Stimulated activated CD8-positive, alpha-beta memory T cell treated with anti-CD3 and anti-CD28 coated beads, Interleukin-4, amount 100 ng/mL, for 24 hours (primary cell): Measurements from ENCODE around the gene FAM237A.

Source experiments
- DNase-seq: peaks from one replicate; pipeline ENCODE4 v3.0.0-alpha.2; 2020; ENCODE audit warnings: low read depth

FAM237A gene

DNA sequence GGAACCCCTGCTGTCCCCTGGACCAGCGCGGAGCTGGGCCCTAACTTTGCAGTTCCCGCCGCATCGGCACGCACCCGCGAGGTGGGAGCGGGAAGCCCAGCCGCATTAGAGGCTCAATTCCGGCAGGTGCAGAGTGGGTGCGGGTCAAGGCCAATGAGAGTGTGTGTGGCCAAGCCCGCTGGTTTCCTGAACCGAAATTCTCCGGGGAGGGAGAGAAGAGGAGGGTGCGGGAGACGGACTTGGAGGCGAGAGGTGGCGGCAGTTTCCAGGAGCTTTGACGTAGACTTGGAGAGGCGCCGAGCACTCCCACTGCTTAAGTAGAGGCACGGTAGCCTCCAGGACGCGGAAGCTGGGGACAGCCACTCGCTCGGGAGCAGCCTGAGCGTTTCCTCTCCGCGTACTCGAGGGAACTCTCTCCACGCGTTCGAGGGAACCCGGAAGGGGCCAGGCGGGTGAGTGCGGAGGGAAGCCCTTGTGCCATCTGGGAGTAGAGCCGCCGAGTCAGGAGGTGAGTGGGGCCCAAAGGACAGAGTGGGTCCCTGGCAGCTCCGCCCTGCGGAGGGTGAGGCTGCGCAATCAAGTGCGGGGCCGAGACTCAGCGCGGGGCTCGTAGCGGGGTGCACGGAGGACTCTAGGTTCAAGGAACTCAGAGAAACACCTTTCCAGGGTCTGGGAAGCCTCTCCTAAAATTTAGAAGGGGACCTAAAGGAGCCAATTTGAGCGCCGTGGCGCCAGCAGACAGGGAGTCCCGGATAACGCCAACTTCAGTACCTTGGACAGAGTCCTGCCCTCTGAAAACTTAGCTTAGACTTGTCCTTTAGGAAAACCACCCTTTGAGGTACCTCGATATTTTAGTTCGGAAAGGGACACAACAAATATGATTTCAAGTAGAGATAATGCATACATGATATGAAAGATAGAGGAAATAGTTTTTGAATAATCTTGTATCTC lies at the start of gene FAM237A:
TSS of gene FAM237A (plus strand) at position 413 of the 951 bp plus-strand sequence. CDS start 1,750 bp downstream, outside the sequence.
- DNase-seq: no peak

DNA sequence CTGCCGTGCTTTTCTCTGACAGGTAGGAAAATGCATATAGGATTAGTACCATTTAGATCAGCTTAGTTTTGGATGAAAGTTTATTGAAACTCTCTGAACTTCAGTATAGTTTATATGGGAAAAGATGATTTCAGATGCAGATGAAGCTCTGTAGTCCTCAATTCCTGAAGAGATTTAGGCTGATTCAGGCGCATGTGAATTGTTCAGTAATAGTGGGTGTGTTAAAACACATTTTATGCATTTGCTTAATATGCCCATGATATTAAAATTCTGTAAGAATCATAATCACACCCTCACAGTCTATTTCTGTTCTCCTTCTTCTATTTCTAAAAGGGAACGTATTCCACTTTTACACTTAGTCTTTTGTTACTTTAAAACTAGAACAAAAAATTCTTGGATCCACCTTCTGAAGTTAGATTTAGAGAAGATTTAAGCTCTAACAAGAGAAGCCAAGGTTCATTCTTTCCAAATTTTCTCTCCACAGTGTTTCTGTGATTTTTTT lies 44.5 kb upstream of the FAM237A start:
- DNase-seq: no peak

GRCh38 chr2:206603243-206603642 lies 39.0 kb upstream of the FAM237A start:
- DNase-seq: no peak

- DNase-seq: no peak
Measured at GRCh38 chr2:206610451-206610850, 31.8 kb upstream of the FAM237A start.

GRCh38 chr2:206611191-206611590 lies 31.1 kb upstream of the FAM237A start:
- DNase-seq: no peak

- no peak for DNase-seq
Measured at GRCh38 chr2:206611736-206612135, 30.6 kb upstream of the FAM237A start.

GRCh38 chr2:206614811-206615210 lies 27.5 kb upstream of the FAM237A start:
- DNase-seq: no peak

GRCh38 chr2:206615417-206616089 lies 26.7 kb upstream of the FAM237A start:
- no peak for DNase-seq

DNA sequence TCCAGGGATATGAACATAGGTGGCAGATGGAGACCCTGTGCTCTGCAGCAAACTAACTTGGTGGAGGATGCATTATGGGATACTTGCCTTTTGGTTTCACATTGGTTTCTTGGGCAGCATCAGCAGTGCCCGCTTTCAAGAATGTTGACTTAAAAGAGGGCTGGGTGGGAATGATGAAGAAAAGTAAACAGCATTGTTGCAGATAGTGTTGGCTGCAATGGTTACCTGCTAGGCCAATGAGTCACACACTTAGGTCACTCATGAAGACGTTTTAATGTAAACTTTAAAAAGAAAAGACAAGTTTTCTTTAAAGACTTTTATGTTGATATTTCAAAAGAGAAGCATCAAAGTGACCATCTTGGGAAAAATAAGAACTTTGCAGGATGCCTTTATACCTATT lies 26.1 kb upstream of the FAM237A start:
- no peak for DNase-seq

DNA sequence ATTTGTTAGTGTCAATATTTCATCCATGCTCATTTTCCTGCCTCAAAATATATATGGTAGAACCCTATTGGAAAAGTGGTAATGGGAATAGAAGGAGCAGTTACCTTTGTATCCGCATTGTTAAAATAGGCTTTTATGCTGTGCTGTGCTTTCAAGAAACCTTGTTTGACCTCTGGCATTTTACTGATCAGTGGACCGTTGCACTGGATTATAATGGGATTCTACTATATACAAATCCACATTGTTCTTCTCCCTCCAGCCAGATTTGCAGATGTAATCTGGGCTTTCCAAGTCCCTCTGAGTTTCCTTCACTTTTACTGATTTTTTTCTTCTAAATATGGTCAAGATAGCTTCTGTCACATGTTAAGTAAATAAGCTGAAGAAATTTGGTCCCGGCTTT lies 23.3 kb upstream of the FAM237A start:
- DNase-seq: no peak

DNA sequence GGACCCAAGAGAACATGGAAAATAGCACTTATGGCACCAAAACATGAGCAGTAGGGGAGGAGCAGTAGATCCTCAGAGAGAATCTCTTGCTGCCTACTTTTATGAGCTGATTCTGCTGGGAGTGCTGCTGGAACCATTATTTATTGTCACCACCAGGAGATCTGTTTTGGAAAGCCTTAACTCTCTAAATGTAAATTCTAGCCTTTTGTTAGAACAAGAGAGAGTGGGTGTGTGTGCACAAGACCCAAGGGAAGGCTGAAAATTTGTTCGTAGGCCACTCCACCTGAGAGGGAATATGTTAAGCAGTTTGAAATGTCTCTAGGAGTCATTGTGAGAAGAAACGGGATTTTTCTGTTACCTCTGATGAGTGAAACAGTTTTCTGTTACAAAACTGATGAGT lies 16.2 kb upstream of the FAM237A start:
- no peak for DNase-seq

DNA sequence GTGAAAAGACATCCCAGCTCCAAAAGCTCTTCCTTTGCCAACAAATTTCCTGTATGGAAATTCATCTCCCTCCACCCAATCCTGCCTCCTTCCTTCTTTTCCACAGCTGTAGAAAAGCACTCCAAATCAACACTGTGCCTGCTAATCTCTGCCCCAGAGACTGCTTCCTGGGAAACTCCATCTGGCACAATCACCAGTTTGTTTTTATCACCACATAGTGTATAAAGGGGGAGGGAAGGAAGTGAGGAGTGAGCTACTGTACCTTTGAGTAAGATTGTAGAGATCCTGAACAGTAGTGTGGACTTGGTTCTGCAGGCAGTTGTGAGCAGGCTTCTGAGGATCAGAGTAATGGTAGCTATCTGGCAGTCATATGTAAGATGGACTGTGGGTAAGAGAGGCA lies 14.7 kb upstream of the FAM237A start:
- no peak for DNase-seq

DNA sequence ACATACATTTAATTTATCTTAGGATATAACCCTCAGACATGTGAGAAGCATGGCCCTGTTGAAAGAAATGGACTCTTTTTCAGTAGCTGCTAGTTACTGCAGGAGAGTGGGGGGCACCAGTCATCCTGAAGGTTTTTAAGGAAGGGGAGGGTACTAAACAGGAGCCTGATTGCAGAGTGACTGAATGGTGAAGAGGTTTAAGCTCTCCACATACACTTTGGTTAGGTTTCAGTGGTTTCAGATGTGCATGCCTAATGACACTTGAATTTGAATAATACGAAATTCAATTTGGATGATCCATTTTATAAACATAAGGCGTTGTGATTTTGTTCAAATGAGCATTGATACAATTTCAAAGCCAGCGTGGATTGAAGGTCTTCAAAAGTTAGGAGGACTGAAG lies 10.9 kb upstream of the FAM237A start:
- no peak for DNase-seq

- no peak for DNase-seq
Measured at GRCh38 chr2:206635015-206635414, 7.3 kb upstream of the FAM237A start.

DNA sequence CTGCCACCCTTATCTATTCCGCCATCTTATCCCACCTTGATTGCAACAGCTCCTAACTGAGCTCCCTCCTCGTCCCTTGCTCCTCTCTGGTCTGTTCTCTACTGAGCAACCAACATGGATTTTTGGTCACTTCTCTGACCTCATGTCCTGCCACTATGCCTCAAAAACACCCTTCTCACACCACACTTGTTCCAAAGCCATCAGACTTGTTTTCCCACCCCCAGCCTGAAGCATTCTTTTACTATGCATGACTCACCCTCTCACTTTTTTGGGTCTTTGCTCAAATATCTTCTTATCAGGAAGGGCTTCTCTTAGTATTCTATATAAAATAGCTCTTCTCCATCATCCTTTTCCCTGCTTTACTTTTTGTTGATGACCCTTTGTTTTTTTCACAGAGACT lies 2.7 kb upstream of the FAM237A start:
- no peak for DNase-seq

GRCh38 chr2:206641226-206641625 lies 1.1 kb upstream of the FAM237A start:
- DNase-seq: no peak

GRCh38 chr2:206647985-206648384 lies 5.7 kb downstream of the FAM237A start:
- no peak for DNase-seq

DNA sequence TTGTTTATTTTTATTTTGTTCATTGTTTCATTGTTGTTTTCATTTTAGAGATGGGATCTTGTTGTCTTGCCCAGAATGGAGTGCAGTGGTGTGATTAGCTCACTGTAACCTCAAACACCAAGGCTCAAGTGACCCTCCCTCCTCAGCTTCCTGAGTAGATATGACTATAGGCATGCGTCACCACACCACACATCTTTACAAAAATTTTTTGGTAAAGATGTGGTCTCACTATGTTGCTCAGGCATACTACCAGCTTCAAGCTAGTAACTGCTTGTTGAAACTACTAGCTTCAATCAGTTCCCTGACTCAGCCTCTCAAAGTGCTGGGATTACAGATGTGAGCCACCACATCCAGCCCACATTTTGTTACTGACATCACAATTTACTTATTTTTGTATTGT lies 14.8 kb downstream of the FAM237A start:
- no peak for DNase-seq

GRCh38 chr2:206665251-206665650 lies 23.0 kb downstream of the FAM237A start:
- DNase-seq: no peak

- DNase-seq: no peak
Measured at GRCh38 chr2:206670531-206671319, 28.4 kb downstream of the FAM237A start.

DNA sequence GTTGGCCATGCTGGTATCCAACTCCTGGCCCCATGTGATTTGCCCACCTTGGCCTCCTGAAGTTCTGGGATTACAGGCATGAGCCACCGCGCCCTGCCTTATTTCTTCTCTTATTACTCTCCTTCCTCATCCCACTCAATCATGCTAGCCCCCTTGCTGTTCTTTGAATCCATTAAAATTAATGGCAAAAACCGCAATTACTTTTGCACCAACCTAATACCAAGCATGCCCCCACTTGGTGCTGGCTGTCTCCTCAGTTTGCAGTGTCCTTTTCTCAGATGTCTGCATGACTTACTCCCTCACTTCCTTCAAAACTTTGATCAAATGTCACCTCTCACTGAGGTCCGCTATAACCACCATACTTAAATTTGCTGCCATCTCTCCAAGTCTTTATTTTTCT lies 41.3 kb downstream of the FAM237A start:
- no peak for DNase-seq

- no peak for DNase-seq
Measured at GRCh38 chr2:206688453-206688852, 46.2 kb downstream of the FAM237A start.
